NCI-H146 (cell line): ENCODE measurements around the gene CALU.
A peak's percentile ranks its signal among the peaks of the same experiment; 100 is the strongest.

Source experiments
- DNase-seq: peaks from one replicate; lab custom pipeline; 2025; lab: John Stamatoyannopoulos, UW

The CALU gene

DNA sequence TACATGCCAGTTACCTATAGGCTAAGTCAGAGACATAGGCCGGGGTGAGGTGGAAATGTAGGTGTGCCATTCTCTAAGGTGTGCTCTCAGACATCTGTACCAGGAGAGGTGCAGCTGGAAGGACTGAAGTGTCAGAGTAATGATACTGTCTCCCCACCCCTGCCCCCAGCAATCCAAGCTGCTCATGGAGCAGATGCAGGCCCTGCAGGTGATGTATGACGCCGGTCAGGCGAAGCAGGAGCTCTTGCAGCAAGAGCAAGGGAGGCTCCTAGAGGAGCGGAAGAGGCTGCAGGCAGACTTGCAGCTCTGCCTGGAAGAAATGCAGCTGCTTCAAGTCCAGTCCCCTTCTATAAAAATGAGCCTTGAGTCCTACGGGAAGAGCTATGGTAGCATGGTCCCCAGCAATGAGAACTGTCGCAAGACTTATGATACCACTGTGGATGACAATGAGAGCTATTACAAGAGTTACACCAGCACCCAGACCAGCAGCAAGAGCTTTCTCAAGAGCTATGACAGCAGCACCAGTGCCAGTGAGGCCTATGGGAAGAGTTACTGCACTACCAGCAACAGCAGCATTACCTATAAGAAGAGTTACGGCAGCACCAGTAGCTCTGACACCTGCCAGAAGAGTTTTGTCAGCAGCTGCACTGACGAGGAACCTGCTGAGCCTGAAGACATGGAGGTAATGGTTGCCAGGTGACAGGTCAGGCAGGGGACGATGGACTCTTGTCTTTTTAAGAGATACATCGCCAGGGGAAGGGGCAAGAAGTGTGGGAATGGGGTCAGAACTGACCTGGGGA lies 72.7 kb downstream of the CALU start:
- peak; percentile 95 for DNase-seq

DNA sequence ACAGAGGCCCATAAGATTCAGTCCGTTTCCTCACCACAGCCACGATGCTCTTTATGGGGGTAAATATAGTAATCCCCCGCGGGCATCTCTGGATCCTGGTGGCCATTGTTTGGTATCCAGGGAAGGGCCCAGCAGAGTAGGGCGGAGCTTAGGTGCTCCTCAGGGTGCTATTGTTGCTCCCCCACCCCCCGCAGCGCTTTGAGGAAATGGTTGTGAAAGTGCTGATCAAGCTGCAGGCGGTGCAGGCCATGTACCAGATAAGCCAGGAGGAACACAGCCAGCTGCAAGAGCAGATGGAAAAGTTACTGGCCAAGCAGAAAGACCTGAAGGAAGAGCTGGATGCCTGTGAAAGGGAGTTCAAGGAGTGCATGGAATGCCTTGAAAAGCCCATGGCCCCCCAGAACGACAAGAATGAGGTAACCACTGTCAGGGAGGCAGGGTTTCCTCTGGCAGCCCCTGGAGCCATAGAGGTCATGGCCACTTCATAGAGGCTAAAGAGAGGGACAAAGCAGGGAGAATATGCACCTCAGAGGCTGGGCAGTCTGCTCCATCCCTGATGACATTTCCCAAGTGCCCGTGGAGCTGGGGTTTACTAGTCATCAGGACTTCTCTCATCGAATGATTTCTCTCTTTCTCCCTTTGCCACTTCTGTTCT lies 73.5 kb downstream of the CALU start:
- peak; percentile 99 for DNase-seq

DNA sequence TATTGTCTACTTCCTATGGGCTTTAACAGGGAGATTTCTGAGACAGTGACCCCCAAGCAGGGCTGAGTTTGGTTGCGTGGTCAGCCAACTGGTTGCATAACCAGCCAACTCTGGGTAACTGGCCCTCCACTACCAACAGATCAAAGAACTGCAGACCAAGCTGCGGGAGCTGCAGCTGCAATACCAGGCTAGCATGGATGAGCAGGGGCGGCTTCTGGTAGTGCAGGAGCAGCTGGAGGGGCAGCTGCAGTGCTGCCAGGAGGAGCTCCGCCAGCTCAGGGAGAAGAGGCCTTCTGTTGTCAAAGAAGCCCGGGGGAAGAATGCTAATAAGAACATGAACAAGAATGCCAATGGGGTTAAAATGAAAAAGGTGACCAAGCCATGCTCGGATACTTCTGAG lies 75.3 kb downstream of the CALU start:
- peak; percentile 38 for DNase-seq

DNA sequence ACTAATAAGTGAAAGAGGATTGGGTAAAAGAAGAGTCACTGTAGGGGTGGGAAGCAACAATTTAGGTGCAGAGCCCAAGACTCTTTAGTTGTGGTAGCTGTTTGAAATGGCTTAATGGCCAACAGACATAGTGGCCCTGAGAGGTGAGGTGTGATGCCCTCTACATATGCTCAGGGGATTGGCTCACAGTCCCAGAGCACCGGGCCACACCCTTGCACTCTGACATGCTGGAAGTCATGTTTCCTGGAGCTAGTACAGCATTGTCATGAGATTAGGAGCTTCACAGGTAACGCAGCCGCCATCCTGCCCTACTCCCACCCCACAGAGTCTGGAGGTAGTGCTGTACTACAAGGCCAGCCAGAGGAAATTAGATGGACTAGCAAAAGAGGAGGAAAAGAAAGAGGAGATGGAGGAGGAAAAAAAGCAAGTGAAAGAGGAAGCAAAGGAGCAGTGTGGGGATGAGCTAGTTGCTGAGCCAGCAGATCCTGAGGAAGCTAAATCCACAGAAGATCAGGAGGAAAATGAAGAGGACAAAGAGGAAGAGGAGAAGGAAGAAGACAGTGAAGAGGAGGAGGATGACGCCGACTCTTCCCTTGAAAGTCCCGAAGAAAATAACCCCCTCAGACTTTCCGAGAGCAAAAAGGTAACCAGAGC lies 76.3 kb downstream of the CALU start:
- DNase-seq, result no peak

DNA sequence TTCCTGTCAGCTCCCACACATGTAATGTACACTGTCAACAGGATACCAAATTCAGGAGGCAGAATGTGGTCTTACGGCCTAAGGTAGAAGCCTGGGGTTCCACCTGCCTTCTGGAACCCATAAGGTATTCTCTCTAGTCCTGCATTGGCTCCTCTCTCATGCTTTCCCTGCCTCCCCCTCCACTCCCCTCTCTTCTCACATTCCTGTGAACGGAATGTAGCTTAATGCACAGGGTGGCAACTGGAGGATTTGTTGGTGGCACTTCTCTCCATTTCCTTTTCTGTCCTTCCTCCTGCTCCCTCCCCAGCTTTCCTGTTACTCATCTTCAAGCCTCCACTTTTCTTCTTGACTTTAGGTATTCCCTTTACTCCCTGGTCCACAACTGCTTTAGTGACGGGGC lies 79.5 kb downstream of the CALU start:
- DNase-seq, result no peak
